Astrocyte of the cerebellum (primary cell): Measurements from ENCODE around the gene ELOVL2.

Source experiments
- DNase-seq: peaks from one replicate; pipeline ENCODE4 v3.0.0-alpha.2; 2011; ENCODE audit warnings: low read depth
- H3K4me3 ChIP-seq: 2 replicates; pipeline ENCODE4 v1.5.1; 2011; ENCODE audit warnings: mild to moderate bottlenecking, low read depth, low read length, moderate library complexity
- in situ Hi-C: cut with HindIII; loops from 2 replicates; pipeline ENCODE4 v1.10.0; 2017; ENCODE audit warnings: low sequenced_read_pairs
- TF ChIP-seq, protein P1 (sequence below): IDR thresholded peaks from 2 replicates; pipeline ENCODE4 v1.5.1; 2012; ENCODE audit warnings: low read length, low read depth, moderate library complexity, mild to moderate bottlenecking; ENCODE audit errors: missing control alignments

The ELOVL2 gene

DNA sequence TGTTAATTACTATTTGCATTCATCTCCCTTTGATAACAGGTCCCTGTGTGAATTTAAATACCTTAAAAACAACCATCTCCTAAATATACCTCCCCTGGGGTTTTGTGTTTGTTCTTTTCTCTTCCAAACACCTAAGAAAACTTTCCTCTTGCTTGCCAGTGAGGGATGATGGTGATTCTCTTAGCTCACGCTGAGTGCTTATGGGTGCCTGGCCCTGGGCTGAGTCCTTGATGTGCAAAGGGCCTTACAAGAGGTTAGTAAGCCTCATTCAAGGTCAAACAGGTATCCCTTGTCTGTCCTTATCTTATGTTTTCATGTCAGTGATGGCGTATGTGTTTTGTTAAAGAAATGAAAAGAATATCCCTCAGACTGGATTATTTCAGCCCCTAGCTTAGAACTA is 81.0 kb downstream of the ELOVL2 start:
- no peak for DNase-seq
- in situ Hi-C loops = no loop called here
- TF ChIP-seq, protein P1, sequence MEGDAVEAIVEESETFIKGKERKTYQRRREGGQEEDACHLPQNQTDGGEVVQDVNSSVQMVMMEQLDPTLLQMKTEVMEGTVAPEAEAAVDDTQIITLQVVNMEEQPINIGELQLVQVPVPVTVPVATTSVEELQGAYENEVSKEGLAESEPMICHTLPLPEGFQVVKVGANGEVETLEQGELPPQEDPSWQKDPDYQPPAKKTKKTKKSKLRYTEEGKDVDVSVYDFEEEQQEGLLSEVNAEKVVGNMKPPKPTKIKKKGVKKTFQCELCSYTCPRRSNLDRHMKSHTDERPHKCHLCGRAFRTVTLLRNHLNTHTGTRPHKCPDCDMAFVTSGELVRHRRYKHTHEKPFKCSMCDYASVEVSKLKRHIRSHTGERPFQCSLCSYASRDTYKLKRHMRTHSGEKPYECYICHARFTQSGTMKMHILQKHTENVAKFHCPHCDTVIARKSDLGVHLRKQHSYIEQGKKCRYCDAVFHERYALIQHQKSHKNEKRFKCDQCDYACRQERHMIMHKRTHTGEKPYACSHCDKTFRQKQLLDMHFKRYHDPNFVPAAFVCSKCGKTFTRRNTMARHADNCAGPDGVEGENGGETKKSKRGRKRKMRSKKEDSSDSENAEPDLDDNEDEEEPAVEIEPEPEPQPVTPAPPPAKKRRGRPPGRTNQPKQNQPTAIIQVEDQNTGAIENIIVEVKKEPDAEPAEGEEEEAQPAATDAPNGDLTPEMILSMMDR = no peak

DNA sequence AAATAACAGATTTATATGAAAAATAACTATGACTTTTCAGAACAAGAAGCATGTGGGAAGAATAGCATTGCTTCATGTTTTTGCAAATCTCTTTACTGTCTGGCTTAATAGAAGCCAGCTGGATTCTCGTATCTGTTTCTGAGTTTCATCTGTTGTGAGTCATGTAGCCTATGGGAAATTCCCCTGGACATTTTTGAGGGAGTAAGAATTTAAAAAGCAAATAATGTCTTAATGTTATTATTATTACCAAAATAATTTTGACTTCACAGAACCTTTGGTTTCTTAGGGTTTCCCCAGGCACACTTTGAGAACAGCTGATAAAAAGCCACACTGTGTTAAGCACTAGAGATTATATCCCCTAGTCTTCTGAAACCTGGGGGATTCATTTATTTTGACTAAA is 81.4 kb downstream of the ELOVL2 start:
- H3K4me3 ChIP-seq = no peak overlapping the region
- peak; percentile 37 for DNase-seq
- in situ Hi-C loops = no loop called here
- TF ChIP-seq, protein P1 = no peak

More for the DNA sequence above, 81.0 kb downstream of the ELOVL2 start:
- H3K4me3 ChIP-seq = no peak overlapping the region

DNA sequence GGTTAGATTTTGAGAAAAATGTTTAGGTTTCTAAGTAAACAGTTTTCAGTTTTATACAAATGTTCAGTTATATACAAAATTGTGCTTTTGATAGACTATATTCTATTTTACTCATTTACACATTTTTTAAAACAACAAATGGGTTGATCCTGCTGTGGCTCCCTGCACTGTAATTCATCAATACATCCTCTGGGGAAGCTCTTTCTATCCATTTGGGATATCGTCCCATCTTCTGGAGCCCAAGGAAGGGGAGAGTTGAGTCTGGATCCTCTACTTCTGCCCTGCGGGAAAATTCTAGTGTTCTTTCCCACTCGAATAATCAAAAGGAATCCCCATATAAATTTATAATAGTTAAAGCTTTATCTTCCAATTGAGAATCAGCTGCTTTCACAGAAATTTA is 82.3 kb downstream of the ELOVL2 start:
- TF ChIP-seq, protein P1 = no peak
- no peak for DNase-seq
- H3K4me3 ChIP-seq = no peak overlapping the region
- in situ Hi-C loops = no loop called here

DNA sequence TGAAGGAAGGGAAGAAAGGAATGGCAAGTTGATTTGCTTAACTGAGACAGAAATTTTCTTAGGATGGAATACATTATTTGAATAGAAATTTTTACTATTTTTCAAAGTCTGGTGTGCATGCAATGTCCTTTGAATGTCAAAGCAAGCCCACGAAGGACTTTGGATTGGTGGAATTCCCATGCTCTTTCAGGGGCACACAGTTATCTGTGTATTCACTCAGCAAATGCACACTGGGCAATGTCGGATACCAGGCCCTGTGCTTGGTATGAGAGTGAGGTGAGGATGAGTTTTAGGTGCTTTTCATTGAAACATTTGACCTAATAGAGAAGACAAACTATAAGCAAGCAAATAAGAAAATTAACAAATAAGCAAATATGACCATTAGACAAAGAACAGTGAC is 83.9 kb downstream of the ELOVL2 start:
- no peak for DNase-seq
- in situ Hi-C loops = no loop called here
- TF ChIP-seq, protein P1 = no peak
- no peak overlapping the region for H3K4me3 ChIP-seq

DNA sequence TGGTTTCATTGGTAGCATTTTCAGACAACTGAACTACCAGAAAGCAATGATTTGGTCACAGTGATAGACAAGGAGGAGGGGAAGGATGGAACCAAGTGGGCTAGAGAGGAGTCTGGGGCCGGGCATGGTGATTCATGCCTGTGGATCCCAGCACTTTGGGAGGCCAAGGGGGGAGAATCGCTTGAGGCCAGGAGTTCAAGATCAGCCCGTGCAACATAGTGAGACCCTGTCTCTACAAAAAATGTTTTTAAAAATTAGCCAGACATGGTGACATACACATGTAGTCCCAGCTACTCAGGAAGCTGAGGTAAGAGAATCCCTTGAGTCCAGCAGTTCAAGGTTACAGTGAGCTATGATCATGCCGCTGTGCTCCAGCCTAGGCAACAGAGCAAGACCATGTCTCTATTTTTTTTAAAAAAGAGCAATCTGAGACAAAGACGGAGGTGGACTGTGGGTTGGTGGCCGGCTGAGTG is 86.7 kb downstream of the ELOVL2 start:
- no peak for DNase-seq
- in situ Hi-C loops = loop anchor here (10.0 kb wide), 1 partner anchor 117 kb away; no protein-coding TSS in a partner anchor
- TF ChIP-seq, protein P1 = no peak
- no peak overlapping the region for H3K4me3 ChIP-seq

DNA sequence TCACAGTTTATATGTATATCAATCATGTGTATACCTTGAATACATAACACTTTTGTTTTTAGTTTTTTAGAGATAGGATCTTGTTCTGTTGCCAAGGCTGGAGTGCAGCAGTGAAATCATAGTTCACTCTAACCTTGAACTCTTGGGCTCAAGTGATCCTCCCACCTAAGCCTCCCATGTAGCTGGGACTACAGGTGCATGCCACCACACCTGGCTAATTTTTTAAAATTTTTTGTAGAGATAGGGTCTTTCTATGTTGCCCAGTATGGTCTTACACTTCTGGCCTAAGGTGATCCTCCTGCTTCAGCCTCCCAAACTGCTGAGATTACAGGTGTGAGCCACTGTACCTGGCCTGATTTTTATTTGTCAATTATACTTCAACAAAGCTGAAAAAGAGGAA is 87.3 kb downstream of the ELOVL2 start:
- no peak for DNase-seq
- no peak overlapping the region for H3K4me3 ChIP-seq
- TF ChIP-seq, protein P1 = no peak
- in situ Hi-C loops = loop anchor here (10.0 kb wide), 1 partner anchor 118 kb away; no protein-coding TSS in a partner anchor
